ENCODE measurements around the gene ARHGAP24.

Gene ARHGAP24

GRCh38 chr4:85733798-85734197 is 258.8 kb downstream of the ARHGAP24 start:
- no peak for TF ChIP-seq CTCF (IDR thresholded peaks at IDR 0.05; ENCODE audit: low read depth, low read length)
- H3K4me3 ChIP-seq (ENCODE audit: low read depth, low read length), result no peak overlapping the region
- in situ Hi-C loops (cut with HindIII; ENCODE audit: low sequenced_read_pairs), result no loop called here
- DNase-seq (ENCODE audit: low read depth, low spot score), result no peak

- TF ChIP-seq CTCF (IDR thresholded peaks at IDR 0.05; ENCODE audit: low read depth, low read length), result no peak
- DNase-seq (ENCODE audit: low read depth, low spot score), result no peak
- in situ Hi-C loops (cut with HindIII; ENCODE audit: low sequenced_read_pairs), result no loop called here
- H3K4me3 ChIP-seq (ENCODE audit: low read depth, low read length), result no peak overlapping the region
These were observed 259.5 kb downstream of the ARHGAP24 start for GRCh38 chr4:85734424-85734831.

GRCh38 chr4:85736571-85736970 is 261.6 kb downstream of the ARHGAP24 start:
- no peak for TF ChIP-seq CTCF (IDR thresholded peaks at IDR 0.05; ENCODE audit: low read depth, low read length)
- in situ Hi-C loops (cut with HindIII; ENCODE audit: low sequenced_read_pairs), result no loop called here
- DNase-seq (ENCODE audit: low read depth, low spot score), result no peak
- no peak overlapping the region for H3K4me3 ChIP-seq (ENCODE audit: low read depth, low read length)

- in situ Hi-C loops (cut with HindIII; ENCODE audit: low sequenced_read_pairs), result no loop called here
- DNase-seq (ENCODE audit: low read depth, low spot score), result no peak
- H3K4me3 ChIP-seq (ENCODE audit: low read depth, low read length), result no peak overlapping the region
- no peak for TF ChIP-seq CTCF (IDR thresholded peaks at IDR 0.05; ENCODE audit: low read depth, low read length)
These were observed 262.3 kb downstream of the ARHGAP24 start for GRCh38 chr4:85737254-85737653.

- H3K4me3 ChIP-seq (ENCODE audit: low read depth, low read length), result no peak overlapping the region
- no peak for DNase-seq (ENCODE audit: low read depth, low spot score)
- TF ChIP-seq CTCF (IDR thresholded peaks at IDR 0.05; ENCODE audit: low read depth, low read length), result no peak
- in situ Hi-C loops (cut with HindIII; ENCODE audit: low sequenced_read_pairs), result no loop called here
These were observed 263.8 kb downstream of the ARHGAP24 start for GRCh38 chr4:85738721-85739120.

- H3K4me3 ChIP-seq (ENCODE audit: low read depth, low read length), result no peak overlapping the region
- in situ Hi-C loops (cut with HindIII; ENCODE audit: low sequenced_read_pairs), result no loop called here
- no peak for TF ChIP-seq CTCF (IDR thresholded peaks at IDR 0.05; ENCODE audit: low read depth, low read length)
- peak; percentile 33 for DNase-seq (ENCODE audit: low read depth, low spot score)
These were observed 265.5 kb downstream of the ARHGAP24 start for GRCh38 chr4:85740431-85740861.

GRCh38 chr4:85741381-85741780 is 266.4 kb downstream of the ARHGAP24 start:
- no peak for TF ChIP-seq CTCF (IDR thresholded peaks at IDR 0.05; ENCODE audit: low read depth, low read length)
- H3K4me3 ChIP-seq (ENCODE audit: low read depth, low read length), result no peak overlapping the region
- in situ Hi-C loops (cut with HindIII; ENCODE audit: low sequenced_read_pairs), result no loop called here
- no peak for DNase-seq (ENCODE audit: low read depth, low spot score)

Data from astrocyte of the spinal cord (primary cell).